Measurements from ENCODE around the gene EGF.

DNA sequence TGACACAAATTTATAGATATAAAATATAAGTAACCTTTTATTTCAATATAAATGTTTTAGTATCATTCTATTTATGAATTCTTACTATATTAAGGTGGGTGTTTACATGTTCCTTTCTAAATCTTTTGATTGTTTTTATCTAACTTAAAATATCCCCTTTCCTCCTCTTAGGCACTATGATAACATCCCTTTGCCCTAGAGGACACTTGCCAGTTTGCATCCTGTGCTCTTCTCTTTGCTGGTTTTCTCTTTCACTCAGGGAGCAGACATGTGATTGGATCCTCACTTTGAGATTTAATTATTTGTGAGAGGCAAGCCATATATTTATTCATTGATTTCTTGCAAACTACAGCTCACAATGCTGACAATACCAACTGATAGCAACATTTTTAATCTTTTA, 48.5 kb upstream of the EGF start:
- no peak for TF ChIP-seq YY1 (IDR thresholded peaks at IDR 0.05; ENCODE audit: insufficient read depth, insufficient read length)
- TF ChIP-seq ZNF274 (IDR thresholded peaks at IDR 0.05; ENCODE audit: low read depth, low read length), result no peak
